GM12878 (cell line): Measurements from ENCODE around the gene GRIP2. TPM values are rescaled to one million over a fixed set of nuclear protein-coding genes. Genes with fewer than 3 reads are reported as not detected.

ENCODE experiments used
- ATAC-seq: fragments of 200-7000 bp; cut with Tn5 transposase; 3 replicates; pipeline ENCODE4 v1.9.1; 2020; ENCODE audit warnings: mild to moderate bottlenecking, moderate library complexity
- BruUV-seq: library from RNA; stranded (reverse); fragments of 400-500 nt; replicated peaks from 2 replicates; lab custom pipeline; 2021; lab: Mats Ljungman, UMichigan
- CTCF ChIA-PET: fragments of 300-600 bp; sonication (Branson Sonifier 250); formaldehyde crosslinking; extraction: SDS; loops from one replicate; lab custom pipeline; 2021; ENCODE audit warnings: inconsistent platforms; lab: Yijun Ruan, JAX
- POLR2A ChIA-PET: fragments of 350-600 bp; formaldehyde crosslinking; extraction: SDS; loops from one replicate; lab custom pipeline; 2021; ENCODE audit warnings: inconsistent platforms; lab: Charles Lee
- RAD21 ChIA-PET: fragments of 300-600 bp; sonication (Branson Sonifier 250); formaldehyde crosslinking; loops from one replicate; lab custom pipeline; 2023; ENCODE audit warnings: antibody characterized with exemption; ENCODE audit not compliant: unreplicated experiment; lab: Charles Lee
- SMC1A ChIA-PET: fragments of 300-600 bp; sonication (Branson Sonifier 250); formaldehyde crosslinking; loops from one replicate; lab custom pipeline; 2023; ENCODE audit not compliant: unreplicated experiment, uncharacterized antibody; lab: Charles Lee
- DNase-seq: peaks from one replicate; pipeline ENCODE4 v3.0.0-alpha.2; 2011; ENCODE audit warnings: low read depth, low spot score
- FAIRE-seq: peaks from 3 replicates; lab custom pipeline; 2011; peaks lifted over from hg19 to GRCh38; lab: Jason Lieb, UNC
- H2AFZ ChIP-seq: 2 replicates; pipeline ENCODE4 v1.6.0; 2011; ENCODE audit warnings: low read depth, low read length, control low read depth; ENCODE audit not compliant: control insufficient read depth
- H3K27ac ChIP-seq: 2 replicates; pipeline ENCODE4 v1.5.1; 2011; ENCODE audit warnings: control low read depth; ENCODE audit not compliant: control insufficient read depth, insufficient read depth
- H3K27me3 ChIP-seq, 2 experiments: replicated peaks in 1 of 2; 2 replicates each; pipeline versions ENCODE4 v1.6.0 to v1.6.1; 2011; ENCODE audit warnings: low read length in 1 of 2; ENCODE audit not compliant: control insufficient read depth in 2 of 2, insufficient read depth in 2 of 2
- H3K36me3 ChIP-seq, 2 experiments: 2 replicates each; pipeline ENCODE4 v1.5.1; 2011; ENCODE audit warnings: low read length in 1 of 2; ENCODE audit not compliant: control insufficient read depth in 2 of 2, insufficient read depth in 2 of 2
- H3K4me1 ChIP-seq: 2 replicates; pipeline ENCODE4 v1.6.1; 2011; ENCODE audit warnings: mild to moderate bottlenecking, low read length, moderate library complexity, mixed read lengths; ENCODE audit not compliant: control insufficient read depth, insufficient read depth
- H3K4me2 ChIP-seq: 2 replicates; pipeline ENCODE4 v1.6.0; 2011; ENCODE audit warnings: control low read depth; ENCODE audit not compliant: control insufficient read depth, insufficient read depth
- H3K4me3 ChIP-seq: fragments of 200-600 bp; sonication (generic); 2 replicates; pipeline ENCODE4 v1.5.1; 2016
- H3K79me2 ChIP-seq: 2 replicates; pipeline ENCODE4 v1.6.0; 2011; ENCODE audit warnings: low read length; ENCODE audit not compliant: control insufficient read depth, insufficient read depth
- H3K9ac ChIP-seq: 2 replicates; pipeline ENCODE4 v1.8.0; 2011; ENCODE audit warnings: low read length, control low read depth, mixed read lengths; ENCODE audit not compliant: control insufficient read depth, insufficient read depth
- H3K9me3 ChIP-seq: replicated peaks from 3 replicates; pipeline ENCODE4 v1.5.1; 2011; ENCODE audit warnings: mild to moderate bottlenecking, low read length; ENCODE audit not compliant: control insufficient read depth, insufficient read depth
- H4K20me1 ChIP-seq: 2 replicates; pipeline ENCODE4 v1.6.0; 2011; ENCODE audit not compliant: control insufficient read depth, insufficient read depth
- BMI1 ChIP-seq: fragments of 450-650 bp; IDR thresholded peaks from 2 replicates; pipeline ENCODE4 v1.6.1; 2016; ENCODE audit warnings: mild to moderate bottlenecking, moderate library complexity, borderline replicate concordance
- CREM ChIP-seq: IDR thresholded peaks from 2 replicates; pipeline ENCODE4 v1.6.1; 2014; ENCODE audit warnings: antibody characterized with exemption, low read depth
- EED ChIP-seq: sonication (generic); IDR thresholded peaks from 2 replicates; pipeline ENCODE4 v1.6.1; 2016; ENCODE audit warnings: antibody characterized with exemption, low read depth
- FOXK2 ChIP-seq: fragments of 450-650 bp; IDR thresholded peaks from 2 replicates; pipeline ENCODE4 v1.6.1; 2017; ENCODE audit warnings: mild to moderate bottlenecking, moderate library complexity
- JUND ChIP-seq: IDR thresholded peaks from 2 replicates; pipeline ENCODE4 v1.6.1; 2012; ENCODE audit warnings: low read depth, mild to moderate bottlenecking, low read length, improper control_type of control experiment, moderate library complexity
- KLF5 ChIP-seq: fragments of 450-650 bp; IDR thresholded peaks from 2 replicates; pipeline ENCODE4 v1.6.1; 2014; ENCODE audit warnings: mild to moderate bottlenecking; ENCODE audit not compliant: partially characterized antibody
- NBN ChIP-seq: fragments of 450-650 bp; IDR thresholded peaks from 2 replicates; pipeline ENCODE4 v1.6.1; 2016
- RAD21 ChIP-seq: IDR thresholded peaks from 2 replicates; pipeline ENCODE4 v1.6.1; 2011; ENCODE audit warnings: mild to moderate bottlenecking, low read depth, low read length, moderate library complexity; ENCODE audit not compliant: insufficient read depth
- RCOR1 ChIP-seq: conservative IDR thresholded peaks from 2 replicates; pipeline ENCODE4 v1.6.1; 2012; ENCODE audit warnings: low read depth, low read length, improper control_type of control experiment
- SUPT20H ChIP-seq: IDR thresholded peaks from 2 replicates; pipeline ENCODE4 v1.6.1; 2011; ENCODE audit warnings: low read depth, mild to moderate bottlenecking, low read length, moderate library complexity, borderline replicate concordance; ENCODE audit not compliant: control insufficient read depth
- WGBS: methylation state at CpG from one replicate; pipeline ENCODE4 v1.1.6; 2016; ENCODE audit warnings: low lambda C conversion rate; ENCODE audit not compliant: insufficient replicate concordance, insufficient coverage; ENCODE audit errors: missing lambda C conversion rate; 5-methylcytosine and 5-hydroxymethylcytosine counted together
- in situ Hi-C: fragments of 300-500 bp; cut with MboI; formaldehyde crosslinking; loops from 9 replicates; pipeline ENCODE4 v1.14.3; 2018; ENCODE audit warnings: mixed read lengths
- intact Hi-C: fragments of 100-400 bp; cut with micrococcal nuclease; formaldehyde crosslinking; loops from one replicate; pipeline ENCODE4 v1.14.2; 2022; ENCODE audit not compliant: unreplicated experiment
- polyA plus RNA-seq, 11 experiments: library from polyadenylated mRNA; depleted of rRNA in 4 of 11; unstranded in 6 of 11; stranded (reverse) in 5 of 11; fragments of >200 nt; fragmentation: Nextera tagmentation in 4 of 11; fragmentation: Illumina TruSeq in 1 of 11; extraction: Ambion mirVana in 4 of 11; extraction: Trizol in 1 of 11; gene quantifications; 1 replicate in 1 of 11; 2 replicates in 10 of 11; pipeline versions ENCODE4 v1.2.1 to v1.2.3, GENCODE V29; 2011 to 2016; ENCODE audit warnings: inconsistent platforms in 2 of 11, missing spikeins in 2 of 11, low read depth in 1 of 11
- total RNA-seq, 4 experiments: library from RNA; depleted of rRNA in 3 of 4; stranded (reverse); fragments of >200 nt in 3 of 4; fragmentation: Illumina TruSeq in 1 of 4; extraction: Trizol in 1 of 4; gene quantifications; 2 replicates each; pipeline versions ENCODE4 v1.2.1 to v1.2.3, GENCODE V29; 2013 to 2021
- TF ChIP-seq, protein P1 (sequence below): IDR thresholded peaks from 2 replicates; pipeline ENCODE4 v1.6.1; 2012; ENCODE audit warnings: improper control_type of control experiment, low read depth, low read length; ENCODE audit not compliant: insufficient replicate concordance
- TF ChIP-seq, protein P2 (sequence below): fragments of 150-350 bp; IDR thresholded peaks from 2 replicates; pipeline ENCODE4 v1.6.1; 2016; ENCODE audit warnings: low read depth, low read length
- TF ChIP-seq, protein P3 (sequence below): fragments of 450-650 bp; IDR thresholded peaks from 2 replicates; pipeline ENCODE4 v1.6.1; 2017; ENCODE audit warnings: antibody characterized with exemption, mild to moderate bottlenecking, moderate library complexity

Gene GRIP2
- total and polyA plus RNA-seq, 10 of the 15 experiments (the other 5 are each of a cell fraction or from before 2014, with no cell fraction given): not detected

DNA sequence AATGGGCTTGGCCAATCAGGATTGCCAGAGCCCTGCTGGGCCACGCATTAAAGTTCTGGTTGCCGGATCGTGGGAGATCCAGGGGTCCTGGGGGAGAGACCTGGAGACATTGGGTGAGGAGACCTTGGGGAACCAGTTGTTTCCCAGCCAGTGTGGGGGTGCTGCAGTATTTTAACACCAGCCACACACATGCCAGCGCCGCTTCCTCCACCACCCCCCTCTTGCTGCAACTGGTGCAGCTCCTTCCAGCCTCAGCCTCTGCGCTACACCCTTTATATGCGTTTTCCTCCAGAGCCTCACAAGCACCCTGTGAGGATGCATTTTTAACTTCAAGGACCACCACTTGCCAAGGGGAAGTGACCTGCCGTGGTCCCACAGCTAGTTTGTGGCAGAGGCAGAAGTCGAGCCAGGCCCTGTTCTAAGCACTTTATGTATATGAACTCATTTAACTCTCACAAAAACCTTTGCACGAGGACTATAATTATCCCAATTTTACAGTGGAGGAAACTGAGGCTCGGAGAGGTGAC, 29.4 kb upstream of the GRIP2 start:
- Histone ChIP-seq H3K27ac (no peak overlapping the region), H3K36me3 (no peaks in the 10 kb centered on the region), H3K27me3 (peaks cover 0 to 2% of the 10 kb centered on the region in 2 experiments; a peak in 2 of 4 replicates), H2AFZ (no peak overlapping the region), H3K9me3 (no peaks in the 10 kb centered on the region), H4K20me1 (no peaks in the 10 kb centered on the region), H3K4me2 (no peak overlapping the region), H3K9ac (no peak overlapping the region), H3K4me3 (no peak overlapping the region), H3K4me1 (no peaks in the 10 kb centered on the region), H3K79me2 (no peaks in the 10 kb centered on the region)
- FAIRE-seq: no peak
- BruUV-seq: no TSS peak
- TF ChIP-seq FOXK2 (no peak), KLF5 (no peak), RCOR1 (no peak), BMI1 (no peak), SUPT20H (no peak), CREM (no peak), NBN (no peak), RAD21 (no peak), JUND (no peak), EED (no peak)
- TF ChIP-seq, protein P1, sequence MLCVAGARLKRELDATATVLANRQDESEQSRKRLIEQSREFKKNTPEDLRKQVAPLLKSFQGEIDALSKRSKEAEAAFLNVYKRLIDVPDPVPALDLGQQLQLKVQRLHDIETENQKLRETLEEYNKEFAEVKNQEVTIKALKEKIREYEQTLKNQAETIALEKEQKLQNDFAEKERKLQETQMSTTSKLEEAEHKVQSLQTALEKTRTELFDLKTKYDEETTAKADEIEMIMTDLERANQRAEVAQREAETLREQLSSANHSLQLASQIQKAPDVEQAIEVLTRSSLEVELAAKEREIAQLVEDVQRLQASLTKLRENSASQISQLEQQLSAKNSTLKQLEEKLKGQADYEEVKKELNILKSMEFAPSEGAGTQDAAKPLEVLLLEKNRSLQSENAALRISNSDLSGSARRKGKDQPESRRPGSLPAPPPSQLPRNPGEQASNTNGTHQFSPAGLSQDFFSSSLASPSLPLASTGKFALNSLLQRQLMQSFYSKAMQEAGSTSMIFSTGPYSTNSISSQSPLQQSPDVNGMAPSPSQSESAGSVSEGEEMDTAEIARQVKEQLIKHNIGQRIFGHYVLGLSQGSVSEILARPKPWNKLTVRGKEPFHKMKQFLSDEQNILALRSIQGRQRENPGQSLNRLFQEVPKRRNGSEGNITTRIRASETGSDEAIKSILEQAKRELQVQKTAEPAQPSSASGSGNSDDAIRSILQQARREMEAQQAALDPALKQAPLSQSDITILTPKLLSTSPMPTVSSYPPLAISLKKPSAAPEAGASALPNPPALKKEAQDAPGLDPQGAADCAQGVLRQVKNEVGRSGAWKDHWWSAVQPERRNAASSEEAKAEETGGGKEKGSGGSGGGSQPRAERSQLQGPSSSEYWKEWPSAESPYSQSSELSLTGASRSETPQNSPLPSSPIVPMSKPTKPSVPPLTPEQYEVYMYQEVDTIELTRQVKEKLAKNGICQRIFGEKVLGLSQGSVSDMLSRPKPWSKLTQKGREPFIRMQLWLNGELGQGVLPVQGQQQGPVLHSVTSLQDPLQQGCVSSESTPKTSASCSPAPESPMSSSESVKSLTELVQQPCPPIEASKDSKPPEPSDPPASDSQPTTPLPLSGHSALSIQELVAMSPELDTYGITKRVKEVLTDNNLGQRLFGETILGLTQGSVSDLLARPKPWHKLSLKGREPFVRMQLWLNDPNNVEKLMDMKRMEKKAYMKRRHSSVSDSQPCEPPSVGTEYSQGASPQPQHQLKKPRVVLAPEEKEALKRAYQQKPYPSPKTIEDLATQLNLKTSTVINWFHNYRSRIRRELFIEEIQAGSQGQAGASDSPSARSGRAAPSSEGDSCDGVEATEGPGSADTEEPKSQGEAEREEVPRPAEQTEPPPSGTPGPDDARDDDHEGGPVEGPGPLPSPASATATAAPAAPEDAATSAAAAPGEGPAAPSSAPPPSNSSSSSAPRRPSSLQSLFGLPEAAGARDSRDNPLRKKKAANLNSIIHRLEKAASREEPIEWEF: no peak
- TF ChIP-seq, protein P2, sequence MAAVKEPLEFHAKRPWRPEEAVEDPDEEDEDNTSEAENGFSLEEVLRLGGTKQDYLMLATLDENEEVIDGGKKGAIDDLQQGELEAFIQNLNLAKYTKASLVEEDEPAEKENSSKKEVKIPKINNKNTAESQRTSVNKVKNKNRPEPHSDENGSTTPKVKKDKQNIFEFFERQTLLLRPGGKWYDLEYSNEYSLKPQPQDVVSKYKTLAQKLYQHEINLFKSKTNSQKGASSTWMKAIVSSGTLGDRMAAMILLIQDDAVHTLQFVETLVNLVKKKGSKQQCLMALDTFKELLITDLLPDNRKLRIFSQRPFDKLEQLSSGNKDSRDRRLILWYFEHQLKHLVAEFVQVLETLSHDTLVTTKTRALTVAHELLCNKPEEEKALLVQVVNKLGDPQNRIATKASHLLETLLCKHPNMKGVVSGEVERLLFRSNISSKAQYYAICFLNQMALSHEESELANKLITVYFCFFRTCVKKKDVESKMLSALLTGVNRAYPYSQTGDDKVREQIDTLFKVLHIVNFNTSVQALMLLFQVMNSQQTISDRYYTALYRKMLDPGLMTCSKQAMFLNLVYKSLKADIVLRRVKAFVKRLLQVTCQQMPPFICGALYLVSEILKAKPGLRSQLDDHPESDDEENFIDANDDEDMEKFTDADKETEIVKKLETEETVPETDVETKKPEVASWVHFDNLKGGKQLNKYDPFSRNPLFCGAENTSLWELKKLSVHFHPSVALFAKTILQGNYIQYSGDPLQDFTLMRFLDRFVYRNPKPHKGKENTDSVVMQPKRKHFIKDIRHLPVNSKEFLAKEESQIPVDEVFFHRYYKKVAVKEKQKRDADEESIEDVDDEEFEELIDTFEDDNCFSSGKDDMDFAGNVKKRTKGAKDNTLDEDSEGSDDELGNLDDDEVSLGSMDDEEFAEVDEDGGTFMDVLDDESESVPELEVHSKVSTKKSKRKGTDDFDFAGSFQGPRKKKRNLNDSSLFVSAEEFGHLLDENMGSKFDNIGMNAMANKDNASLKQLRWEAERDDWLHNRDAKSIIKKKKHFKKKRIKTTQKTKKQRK: no peak
- TF ChIP-seq, protein P3, sequence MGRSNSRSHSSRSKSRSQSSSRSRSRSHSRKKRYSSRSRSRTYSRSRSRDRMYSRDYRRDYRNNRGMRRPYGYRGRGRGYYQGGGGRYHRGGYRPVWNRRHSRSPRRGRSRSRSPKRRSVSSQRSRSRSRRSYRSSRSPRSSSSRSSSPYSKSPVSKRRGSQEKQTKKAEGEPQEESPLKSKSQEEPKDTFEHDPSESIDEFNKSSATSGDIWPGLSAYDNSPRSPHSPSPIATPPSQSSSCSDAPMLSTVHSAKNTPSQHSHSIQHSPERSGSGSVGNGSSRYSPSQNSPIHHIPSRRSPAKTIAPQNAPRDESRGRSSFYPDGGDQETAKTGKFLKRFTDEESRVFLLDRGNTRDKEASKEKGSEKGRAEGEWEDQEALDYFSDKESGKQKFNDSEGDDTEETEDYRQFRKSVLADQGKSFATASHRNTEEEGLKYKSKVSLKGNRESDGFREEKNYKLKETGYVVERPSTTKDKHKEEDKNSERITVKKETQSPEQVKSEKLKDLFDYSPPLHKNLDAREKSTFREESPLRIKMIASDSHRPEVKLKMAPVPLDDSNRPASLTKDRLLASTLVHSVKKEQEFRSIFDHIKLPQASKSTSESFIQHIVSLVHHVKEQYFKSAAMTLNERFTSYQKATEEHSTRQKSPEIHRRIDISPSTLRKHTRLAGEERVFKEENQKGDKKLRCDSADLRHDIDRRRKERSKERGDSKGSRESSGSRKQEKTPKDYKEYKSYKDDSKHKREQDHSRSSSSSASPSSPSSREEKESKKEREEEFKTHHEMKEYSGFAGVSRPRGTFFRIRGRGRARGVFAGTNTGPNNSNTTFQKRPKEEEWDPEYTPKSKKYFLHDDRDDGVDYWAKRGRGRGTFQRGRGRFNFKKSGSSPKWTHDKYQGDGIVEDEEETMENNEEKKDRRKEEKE: no peak
- no peak for ATAC-seq
- intact Hi-C loops: no loop called here
- 45% methylated on average over 11 of the region's 11 CpGs for WGBS
- ChIA-PET POLR2A (no interaction called here), CTCF (no interaction called here), SMC1A (no interaction called here), RAD21 (no interaction called here)
- no peak for DNase-seq
- in situ Hi-C loops: no loop called here
